Activated naive CD4-positive, alpha-beta T cell treated with anti-CD3 and anti-CD28 coated beads, Interleukin-2, amount 10 ng/mL, durations not matched to agents 5 hours and 36 hours (primary cell): ENCODE data around the gene SUSD2. TPM values are rescaled to one million over a fixed set of nuclear protein-coding genes. Genes with fewer than 3 reads are reported as not detected.

ENCODE experiments used
- total RNA-seq, 2 experiments: library from RNA; stranded (reverse); gene quantifications; one replicate each; pipeline ENCODE4 v1.2.3, GENCODE V29; 2021

The SUSD2 gene, protein sequence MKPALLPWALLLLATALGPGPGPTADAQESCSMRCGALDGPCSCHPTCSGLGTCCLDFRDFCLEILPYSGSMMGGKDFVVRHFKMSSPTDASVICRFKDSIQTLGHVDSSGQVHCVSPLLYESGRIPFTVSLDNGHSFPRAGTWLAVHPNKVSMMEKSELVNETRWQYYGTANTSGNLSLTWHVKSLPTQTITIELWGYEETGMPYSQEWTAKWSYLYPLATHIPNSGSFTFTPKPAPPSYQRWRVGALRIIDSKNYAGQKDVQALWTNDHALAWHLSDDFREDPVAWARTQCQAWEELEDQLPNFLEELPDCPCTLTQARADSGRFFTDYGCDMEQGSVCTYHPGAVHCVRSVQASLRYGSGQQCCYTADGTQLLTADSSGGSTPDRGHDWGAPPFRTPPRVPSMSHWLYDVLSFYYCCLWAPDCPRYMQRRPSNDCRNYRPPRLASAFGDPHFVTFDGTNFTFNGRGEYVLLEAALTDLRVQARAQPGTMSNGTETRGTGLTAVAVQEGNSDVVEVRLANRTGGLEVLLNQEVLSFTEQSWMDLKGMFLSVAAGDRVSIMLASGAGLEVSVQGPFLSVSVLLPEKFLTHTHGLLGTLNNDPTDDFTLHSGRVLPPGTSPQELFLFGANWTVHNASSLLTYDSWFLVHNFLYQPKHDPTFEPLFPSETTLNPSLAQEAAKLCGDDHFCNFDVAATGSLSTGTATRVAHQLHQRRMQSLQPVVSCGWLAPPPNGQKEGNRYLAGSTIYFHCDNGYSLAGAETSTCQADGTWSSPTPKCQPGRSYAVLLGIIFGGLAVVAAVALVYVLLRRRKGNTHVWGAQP
- under 1 TPM; 0.55 to 0.78 TPM for total RNA-seq

DNA sequence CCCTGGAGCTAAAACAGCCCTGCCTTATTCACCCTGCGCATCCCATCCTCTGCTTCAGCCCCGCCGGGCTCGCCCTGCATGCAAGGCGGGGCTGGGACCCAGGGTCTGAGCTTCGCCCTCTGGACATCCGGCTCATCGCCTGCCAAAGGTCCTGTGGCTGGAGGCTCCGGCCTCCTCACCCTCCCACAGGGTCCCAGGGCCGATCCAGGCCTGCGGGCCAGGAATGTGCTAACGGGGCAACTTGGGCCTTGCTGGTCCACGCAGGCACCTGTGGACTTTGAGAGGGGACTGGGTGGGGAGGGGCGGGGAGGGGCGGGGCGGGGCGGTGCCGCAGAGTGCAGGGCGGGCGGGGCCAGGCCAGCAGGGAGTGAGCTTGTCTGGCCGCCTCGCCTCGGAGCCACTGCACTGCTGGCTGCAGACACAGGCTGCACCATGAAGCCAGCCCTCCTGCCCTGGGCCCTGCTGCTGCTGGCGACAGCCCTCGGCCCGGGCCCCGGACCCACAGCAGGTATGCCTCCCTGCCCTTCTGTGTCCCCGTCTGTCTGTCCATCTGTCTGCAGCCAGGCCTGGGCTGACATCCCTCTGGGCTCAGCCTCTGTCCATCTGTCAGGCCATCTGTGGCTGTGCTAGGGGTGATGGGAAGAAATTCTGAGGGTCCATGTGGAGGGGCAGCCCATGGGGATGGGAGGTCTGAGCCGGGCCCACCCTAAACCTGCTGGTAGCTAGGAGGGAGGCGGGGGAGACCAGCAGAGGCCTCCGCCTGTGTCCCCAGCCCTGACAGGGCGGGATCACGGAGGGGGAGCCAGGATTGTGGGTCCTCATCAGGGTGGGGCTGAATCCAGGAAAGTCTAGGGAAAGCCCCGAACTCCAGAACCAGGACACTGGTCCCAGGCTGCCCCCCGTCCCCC, at the start of gene SUSD2:
SUSD2 (plus strand) TSS at position 400 of the 908 bp plus-strand sequence; CDS start at position 433, 33 bp downstream.

Other genes starting within 250 kb of the SUSD2 start
- not detected for gene GSTT2B, start 220.3 kb upstream of the SUSD2 start, total RNA-seq
- 1 to 10 TPM; 2.9 to 3.0 TPM for gene DDTL, start 214.6 kb upstream of the SUSD2 start, total RNA-seq
- 100 to 1,000 TPM; 136 to 143 TPM for gene DDT, start 207.0 kb upstream of the SUSD2 start, total RNA-seq
- gene GSTT2, start 201.4 kb upstream of the SUSD2 start, total RNA-seq: not detected
- gene GSTT4, start 176.0 kb upstream of the SUSD2 start, total RNA-seq: not detected
- 100 to 1,000 TPM; 117 to 128 TPM for gene CABIN1, start 170.2 kb upstream of the SUSD2 start, total RNA-seq
- gene GGT5, start 63.6 kb downstream of the SUSD2 start, total RNA-seq: not detected
- 10 to 100 TPM; 40.0 to 41.6 TPM for gene SPECC1L, start 89.3 kb downstream of the SUSD2 start, total RNA-seq
- gene ADORA2A, start 246.1 kb downstream of the SUSD2 start, total RNA-seq: 10 to 100 TPM; 31.8 to 36.5 TPM